NCI-H82 treated with DMSO at 0.1 percent for 48 hours (cell line): Measurements from ENCODE around the gene DENND1B.
A peak's percentile ranks its signal among the peaks of the same experiment; 100 is the strongest.

Source experiments
- DNase-seq: peaks from one replicate; lab custom pipeline; 2025; ENCODE audit not compliant: unreplicated experiment; lab: John Stamatoyannopoulos, UW

The DENND1B gene

DNA sequence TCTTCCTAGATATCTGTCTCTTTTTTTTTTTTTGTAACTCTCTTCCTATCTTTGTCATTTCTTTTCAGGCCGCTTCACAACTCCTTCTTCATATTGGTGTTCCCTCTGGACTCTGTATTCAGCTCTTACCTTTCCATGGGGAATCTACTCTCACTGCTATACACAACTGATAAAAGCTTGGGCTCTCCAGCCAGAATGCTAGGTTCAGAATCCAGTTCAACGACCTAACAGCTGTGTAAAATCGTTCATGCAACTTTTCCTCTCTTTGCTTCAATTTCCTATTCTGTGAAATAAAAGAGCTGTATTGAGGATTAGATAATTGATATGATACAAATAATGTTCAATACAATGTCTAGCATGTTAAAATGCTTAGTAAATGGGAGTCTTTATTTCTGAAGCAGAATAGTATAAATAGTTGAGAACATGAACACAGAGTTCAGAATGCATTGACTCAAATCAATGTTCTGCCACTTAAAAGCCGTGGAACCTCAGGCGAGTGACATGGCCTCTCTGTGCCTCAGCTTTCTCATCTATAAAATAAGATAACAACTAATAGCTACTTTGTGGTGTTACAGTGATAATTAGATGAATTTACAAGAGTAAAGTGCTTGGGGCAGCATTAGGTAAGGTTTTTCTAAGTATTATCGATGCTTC is 88.5 kb downstream of the DENND1B start:
- no peak for DNase-seq

DNA sequence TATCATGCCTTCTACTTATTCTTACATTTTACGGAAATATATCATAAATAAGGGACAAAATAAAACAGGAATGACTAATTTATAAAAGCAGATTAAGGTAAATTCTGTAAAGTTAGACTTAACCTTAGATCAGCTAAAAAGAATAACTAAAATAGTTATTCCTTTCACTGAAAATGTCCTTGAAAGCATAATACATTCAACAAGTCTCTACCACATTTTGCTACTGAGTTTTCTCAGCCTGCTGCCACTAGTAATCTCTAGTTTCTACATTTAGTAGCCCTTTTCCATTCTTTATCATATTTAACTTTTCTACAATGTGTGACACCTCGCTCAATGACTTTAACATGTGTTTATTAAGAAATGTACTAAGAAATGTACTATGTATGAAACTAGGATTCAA is 89.0 kb downstream of the DENND1B start:
- no peak for DNase-seq

DNA sequence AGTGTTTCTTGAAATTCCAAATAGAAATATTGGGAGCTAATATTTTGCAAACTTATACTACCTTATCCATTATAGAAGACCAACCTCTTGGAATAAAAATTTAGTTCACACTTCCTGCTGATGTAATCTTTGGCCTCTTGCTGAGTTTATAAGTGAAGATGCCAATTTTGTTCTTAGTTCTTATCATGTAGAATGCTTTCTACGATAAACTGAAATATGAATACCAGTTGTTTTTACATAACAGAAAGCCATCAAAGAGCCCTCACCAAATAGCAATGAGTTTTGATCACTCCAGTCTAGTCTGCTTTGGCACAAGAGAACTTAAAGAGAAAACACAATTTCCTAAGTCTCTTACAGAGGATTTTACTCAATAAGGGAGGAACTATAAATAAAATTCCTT is 89.5 kb downstream of the DENND1B start:
- no peak for DNase-seq

GRCh38 chr1:197683895-197684553 is 91.3 kb downstream of the DENND1B start:
- DNase-seq = no peak

- DNase-seq = no peak
These were observed 92.0 kb downstream of the DENND1B start for GRCh38 chr1:197683280-197683679.

DNA sequence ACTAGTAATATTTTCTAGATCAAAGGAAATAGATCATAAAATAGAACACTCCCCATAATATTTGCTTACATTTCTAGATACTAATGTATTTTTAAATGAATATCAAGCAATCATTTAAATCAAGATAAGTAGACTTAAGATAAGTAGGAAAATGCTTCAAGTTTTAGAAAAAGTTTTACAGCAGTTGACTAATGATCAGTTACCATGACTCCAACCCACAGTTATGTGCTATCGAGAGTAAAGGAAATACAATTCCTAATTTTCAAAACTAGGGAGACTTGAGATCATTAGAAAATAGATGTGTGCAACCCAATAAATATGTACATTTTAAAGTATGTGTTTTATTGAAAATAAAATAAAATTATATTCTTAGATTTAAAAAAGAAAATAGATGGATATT is 95.0 kb downstream of the DENND1B start:
- no peak for DNase-seq

DNA sequence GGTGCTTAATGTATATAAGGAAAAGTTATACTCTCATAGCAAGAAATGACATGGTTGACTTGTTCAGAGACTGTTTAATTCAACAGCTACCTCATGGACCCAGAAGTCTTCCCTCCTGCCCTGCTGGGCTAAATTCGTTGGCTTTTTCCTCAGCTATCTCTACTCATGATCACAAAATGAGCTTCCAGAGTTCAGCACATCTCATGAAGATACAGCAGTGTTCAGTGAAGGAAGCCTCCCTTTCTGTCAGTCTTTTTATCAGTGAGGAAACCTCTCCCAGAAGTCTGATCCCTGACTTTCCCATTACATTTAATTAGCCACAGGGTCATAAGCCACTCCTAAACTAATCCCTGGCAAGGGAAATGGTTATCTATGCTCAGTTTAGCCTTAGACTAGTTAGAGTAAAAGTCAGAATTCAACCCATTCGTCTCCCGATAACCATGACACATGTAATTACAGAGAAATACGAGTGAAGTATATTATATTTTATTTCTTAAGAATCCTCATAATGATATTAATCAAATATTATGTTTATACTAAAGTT is 97.5 kb downstream of the DENND1B start:
- DNase-seq = peak; percentile 46

DNA sequence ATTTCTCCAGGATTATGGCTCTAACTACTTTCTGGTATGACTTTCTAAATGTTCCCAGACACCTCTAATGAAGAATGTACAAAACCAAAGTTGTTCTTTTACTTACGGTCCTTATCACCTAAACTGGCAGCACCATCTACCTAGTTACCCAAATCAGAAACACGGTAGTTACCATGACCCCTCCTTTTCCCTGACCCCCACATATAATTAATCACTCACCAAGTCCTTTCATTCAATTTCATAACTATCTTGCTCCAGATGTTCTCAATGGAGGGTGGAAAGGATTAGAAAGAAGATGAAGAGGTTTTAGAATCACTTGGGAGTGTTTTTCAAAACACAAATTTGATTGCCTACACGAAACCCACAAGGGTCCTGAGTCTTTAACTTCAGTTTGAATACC is 98.0 kb downstream of the DENND1B start:
- peak; percentile 30 for DNase-seq

- DNase-seq = peak; percentile 82
These were observed 99.6 kb downstream of the DENND1B start for GRCh38 chr1:197675583-197676208.

DNA sequence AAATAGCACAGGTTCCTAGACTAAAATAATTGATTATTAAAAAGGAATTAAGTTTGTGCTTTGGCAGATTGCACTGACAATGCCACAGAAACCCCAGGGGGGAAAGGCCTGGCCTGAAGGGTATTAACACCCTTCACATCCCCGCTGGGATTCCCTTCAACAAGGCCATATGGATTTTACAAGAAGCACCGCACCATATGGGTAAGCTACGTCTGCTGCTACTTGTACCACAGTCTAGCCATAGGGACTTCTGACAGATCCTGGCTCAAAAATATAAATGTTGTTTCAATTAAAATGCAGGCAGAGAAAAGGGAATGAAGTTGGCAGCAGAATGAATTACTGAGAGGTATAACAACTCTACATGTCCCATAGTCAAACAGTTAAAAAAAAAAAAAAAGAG is 101.0 kb downstream of the DENND1B start:
- peak; percentile 91 for DNase-seq

DNA sequence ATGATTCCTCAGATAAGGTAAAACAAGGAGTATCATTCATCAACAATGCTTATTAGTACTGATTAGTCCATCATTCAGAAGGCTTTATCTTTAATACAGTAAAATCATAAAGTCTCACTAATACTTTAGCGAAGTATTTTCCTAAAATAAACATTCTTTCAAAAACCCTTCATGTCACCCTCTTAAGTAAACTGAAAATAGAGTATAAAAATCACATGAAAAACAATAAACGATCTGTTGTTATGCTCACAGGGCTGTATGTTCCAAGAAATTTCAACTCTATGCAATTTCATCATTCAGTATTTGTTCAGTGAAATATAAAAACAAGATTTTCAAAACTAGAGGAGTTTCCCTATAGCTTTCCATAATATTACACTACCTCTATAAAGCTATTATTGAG is 102.0 kb downstream of the DENND1B start:
- DNase-seq = no peak

- no peak for DNase-seq
These were observed 102.9 kb downstream of the DENND1B start for GRCh38 chr1:197672347-197672746.

- no peak for DNase-seq
These were observed 103.4 kb downstream of the DENND1B start for GRCh38 chr1:197671920-197672319.

DNA sequence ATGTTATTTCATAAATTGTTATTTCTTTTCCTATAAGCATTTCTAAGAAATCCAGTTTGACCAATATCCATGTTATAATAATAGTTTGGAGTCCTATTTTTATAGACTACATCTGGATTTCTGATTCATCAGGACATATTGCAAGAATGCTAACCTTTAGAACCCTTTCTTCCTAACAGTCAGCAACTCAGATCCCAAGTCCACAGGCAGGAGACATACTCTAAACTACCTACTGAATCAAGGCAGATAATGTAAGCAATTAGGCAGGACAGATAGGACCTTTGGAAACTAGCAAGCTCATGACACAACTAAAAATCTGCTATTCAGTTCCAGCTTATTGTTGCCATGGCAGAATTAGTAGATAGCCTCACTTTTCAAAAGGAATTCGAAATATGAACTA is 104.1 kb downstream of the DENND1B start:
- DNase-seq = no peak

DNA sequence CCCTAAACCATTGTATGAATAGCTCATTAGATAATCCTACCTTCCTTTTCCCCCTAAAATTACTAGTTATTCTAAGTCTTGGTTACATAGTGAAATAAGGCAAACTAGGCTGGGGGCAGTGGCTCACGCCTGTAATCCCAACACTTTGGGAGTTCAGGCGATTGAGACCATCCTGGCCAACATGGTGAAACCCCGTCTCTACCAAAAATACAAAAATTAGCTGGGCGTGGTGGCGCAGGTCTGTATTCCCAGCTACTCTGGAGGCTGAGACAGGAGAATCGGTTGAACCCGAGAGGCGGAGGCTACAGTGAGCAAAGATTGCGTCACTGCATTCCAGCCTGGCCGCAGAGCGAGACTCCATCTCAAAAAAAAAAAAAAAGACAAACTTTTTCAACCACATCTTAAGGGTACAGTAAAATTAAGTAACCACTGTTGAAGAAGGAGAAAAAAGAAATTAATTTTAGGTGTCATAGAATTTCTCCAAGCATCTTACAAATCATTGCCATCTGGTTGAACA is 108.5 kb downstream of the DENND1B start:
- DNase-seq = no peak

DNA sequence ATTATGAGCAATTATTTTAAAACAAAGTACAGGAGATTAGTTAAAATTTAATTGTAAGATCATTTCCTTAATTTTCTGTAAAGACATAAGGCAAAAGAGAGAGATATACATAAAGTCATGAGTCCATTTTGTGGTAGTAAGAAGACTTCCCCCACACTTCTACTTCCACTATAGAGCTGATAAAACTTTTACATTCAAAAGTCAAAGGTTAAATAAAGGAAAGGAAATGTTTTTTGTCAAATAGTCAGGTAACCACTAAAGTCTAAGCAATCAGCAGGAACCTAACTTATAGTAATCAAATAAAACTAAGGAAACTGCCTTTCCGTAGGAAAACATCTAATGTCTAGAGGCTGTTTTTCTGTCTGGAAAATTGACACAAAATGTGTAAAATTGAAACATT is 110.9 kb downstream of the DENND1B start:
- no peak for DNase-seq

DNA sequence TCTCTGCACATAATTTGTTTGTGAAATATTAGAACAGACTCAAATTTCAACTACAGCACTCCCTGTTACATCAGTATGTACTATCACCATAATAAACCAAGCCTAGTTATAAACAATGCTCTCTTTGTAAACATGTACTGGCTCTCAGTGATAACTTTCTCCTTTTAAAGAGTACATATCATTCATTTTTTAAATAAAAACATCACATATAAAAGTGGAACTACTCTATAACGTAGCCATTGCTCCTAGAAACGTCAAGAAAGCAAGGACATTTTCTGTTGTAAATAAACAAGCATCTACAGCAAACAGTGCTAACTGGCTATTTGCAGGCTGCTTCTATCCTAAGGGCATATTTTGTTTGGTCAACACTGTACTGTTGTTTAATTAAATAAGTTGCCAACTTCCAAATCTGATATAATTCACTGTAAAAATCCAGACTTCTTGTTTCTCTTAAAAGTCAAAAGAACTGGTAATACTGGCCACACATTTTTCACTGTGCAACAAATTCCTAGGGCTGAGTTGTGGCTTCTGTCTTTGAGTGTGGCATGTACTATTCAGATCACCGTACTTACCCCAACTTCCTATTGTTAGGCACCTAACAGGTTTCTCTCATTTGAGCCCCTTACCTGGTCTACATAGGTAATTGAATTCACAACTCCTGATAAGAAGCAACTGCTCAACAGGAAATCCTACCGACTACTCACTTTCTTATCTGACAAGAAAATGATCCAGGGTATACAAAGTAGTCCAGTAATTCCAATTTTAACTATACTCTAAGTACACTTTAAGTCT is 111.9 kb downstream of the DENND1B start:
- no peak for DNase-seq

DNA sequence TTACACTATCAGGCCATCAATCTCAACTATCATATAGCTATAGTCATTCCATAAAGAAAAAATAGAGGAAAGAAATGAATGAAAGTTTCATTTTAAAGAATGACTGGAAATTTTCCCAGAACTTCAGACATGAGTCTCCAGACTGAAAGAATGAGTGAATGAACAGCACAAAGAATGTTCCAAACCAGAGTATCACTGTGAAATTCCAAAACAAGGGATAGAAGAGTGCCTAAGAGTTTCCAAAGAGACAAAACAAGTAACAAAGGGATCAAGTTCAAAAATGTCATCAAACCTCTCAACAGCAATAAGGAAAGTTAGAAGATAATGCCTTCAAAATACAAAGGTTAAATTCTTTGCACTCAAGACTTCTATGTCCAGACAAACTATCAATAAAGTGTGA is 114.9 kb downstream of the DENND1B start:
- DNase-seq = no peak

- DNase-seq = no peak
These were observed 116.1 kb downstream of the DENND1B start for GRCh38 chr1:197659171-197659570.

GRCh38 chr1:197649188-197649587 is 126.1 kb downstream of the DENND1B start:
- DNase-seq = no peak

DNA sequence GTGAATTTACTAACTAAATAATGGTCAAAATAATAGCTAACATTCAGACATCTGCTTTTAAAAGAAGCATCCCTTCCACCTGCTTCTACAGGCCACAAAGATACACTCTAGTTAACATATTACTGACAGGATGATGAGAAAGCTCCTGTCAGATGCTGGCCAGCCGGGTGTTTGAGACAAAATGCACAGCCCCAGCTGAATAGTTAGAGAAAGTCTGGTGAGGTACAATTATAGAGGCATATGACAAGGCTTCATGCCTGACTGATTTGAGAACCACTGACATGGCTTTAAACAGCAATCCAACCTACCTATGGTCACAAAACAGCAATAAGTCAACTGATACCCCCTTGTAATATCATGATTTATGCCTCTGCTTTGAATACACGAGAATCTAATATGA is 137.0 kb downstream of the DENND1B start:
- DNase-seq = no peak
